H9 (cell line): Measurements from ENCODE around the gene OR2A1. TPM values are rescaled to one million over a fixed set of nuclear protein-coding genes. Genes with fewer than 3 reads are reported as not detected.
"Not testable (repeated sequence)": the region's sequence is repeated elsewhere in the genome, so short reads cannot be mapped to it uniquely, and the experiment has no call there.

Experiments
- DNase-seq: peaks from one replicate; pipeline ENCODE4 v3.0.0-alpha.2; 2017
- H2AFZ ChIP-seq: one replicate; pipeline ENCODE4 v1.6.1; 2013; ENCODE audit warnings: mild to moderate bottlenecking, low read length, control low read depth, moderate library complexity
- H2AK5ac ChIP-seq: 2 replicates; pipeline ENCODE4 v1.6.1; 2013; ENCODE audit warnings: low read length, control low read depth, mixed read lengths; ENCODE audit not compliant: insufficient read length
- H2BK120ac ChIP-seq: one replicate; pipeline ENCODE4 v1.6.1; 2013; ENCODE audit warnings: low read depth, mild to moderate bottlenecking, low read length, control low read depth, inconsistent platforms; ENCODE audit not compliant: poor library complexity, severe bottlenecking
- H2BK12ac ChIP-seq: 2 replicates; pipeline ENCODE4 v1.6.1; 2013; ENCODE audit warnings: low read length, control low read depth, mixed read lengths, low read depth; ENCODE audit not compliant: insufficient read length
- H2BK15ac ChIP-seq: 2 replicates; pipeline ENCODE4 v1.6.1; 2013; ENCODE audit warnings: low read depth, low read length, control low read depth
- H2BK20ac ChIP-seq: one replicate; pipeline ENCODE4 v1.6.1; 2013; ENCODE audit warnings: low read depth, mild to moderate bottlenecking, low read length, control low read depth, inconsistent platforms; ENCODE audit not compliant: poor library complexity, severe bottlenecking
- H2BK5ac ChIP-seq: 2 replicates; pipeline ENCODE4 v1.6.1; 2013; ENCODE audit warnings: low read length, control low read depth, mixed read lengths; ENCODE audit not compliant: insufficient read length
- H3K14ac ChIP-seq: 2 replicates; pipeline ENCODE4 v1.6.1; 2013; ENCODE audit warnings: low read length, control low read depth; ENCODE audit not compliant: insufficient read depth
- H3K18ac ChIP-seq: 2 replicates; pipeline ENCODE4 v1.6.1; 2013; ENCODE audit warnings: low read depth, mild to moderate bottlenecking, mixed read lengths, low read length, control low read depth; ENCODE audit not compliant: insufficient read length
- H3K23ac ChIP-seq: 2 replicates; pipeline ENCODE4 v1.6.1; 2013; ENCODE audit warnings: low read length, control low read depth, mixed read lengths, low read depth; ENCODE audit not compliant: insufficient read length
- H3K23me2 ChIP-seq: 2 replicates; pipeline ENCODE4 v1.6.1; 2013; ENCODE audit warnings: low read depth, mild to moderate bottlenecking, mixed read lengths, low read length, control low read depth; ENCODE audit not compliant: insufficient read length, poor library complexity, severe bottlenecking
- H3K27ac ChIP-seq: 2 replicates; pipeline ENCODE4 v1.5.1; 2013; ENCODE audit warnings: low read length, control low read depth, mixed read lengths, low read depth; ENCODE audit not compliant: insufficient read length
- H3K27me3 ChIP-seq: 2 replicates; pipeline ENCODE4 v1.6.1; 2013; ENCODE audit warnings: low read length, control low read depth, inconsistent platforms; ENCODE audit not compliant: insufficient read depth
- H3K4ac ChIP-seq: 2 replicates; pipeline ENCODE4 v1.6.1; 2013; ENCODE audit warnings: low read depth, mild to moderate bottlenecking, control low read depth, inconsistent platforms, low read length, moderate library complexity
- H3K4me1 ChIP-seq: 2 replicates; pipeline ENCODE4 v1.6.1; 2013; ENCODE audit warnings: low read length, control low read depth, inconsistent platforms; ENCODE audit not compliant: insufficient read depth
- H3K4me2 ChIP-seq: 2 replicates; pipeline ENCODE4 v1.6.1; 2013; ENCODE audit warnings: low read length, control low read depth, mixed read lengths; ENCODE audit not compliant: insufficient read length, insufficient read depth
- H3K56ac ChIP-seq: 2 replicates; pipeline ENCODE4 v1.6.1; 2013; ENCODE audit warnings: low read depth, mild to moderate bottlenecking, mixed read lengths, low read length, control low read depth; ENCODE audit not compliant: insufficient read length
- H3K79me1 ChIP-seq: 2 replicates; pipeline ENCODE4 v1.6.1; 2013; ENCODE audit warnings: low read depth, mild to moderate bottlenecking, moderate library complexity, low read length, control low read depth, inconsistent platforms; ENCODE audit not compliant: insufficient read depth, poor library complexity, severe bottlenecking
- H3K79me2 ChIP-seq: 2 replicates; pipeline ENCODE4 v1.6.1; 2013; ENCODE audit warnings: low read length, control low read depth, inconsistent platforms; ENCODE audit not compliant: insufficient read depth
- H3K9ac ChIP-seq: 2 replicates; pipeline ENCODE4 v1.6.1; 2013; ENCODE audit warnings: low read length, control low read depth, mixed read lengths; ENCODE audit not compliant: insufficient read length; ENCODE audit errors: extremely low read depth
- H3K9me3 ChIP-seq: one replicate; pipeline ENCODE4 v1.6.1; 2013; ENCODE audit warnings: low read depth, low read length, inconsistent platforms; ENCODE audit not compliant: control insufficient read depth
- H3T11ph ChIP-seq: one replicate; pipeline ENCODE4 v1.6.1; 2013; ENCODE audit warnings: mild to moderate bottlenecking, low read length, control low read depth, inconsistent platforms
- H4K20me1 ChIP-seq: one replicate; pipeline ENCODE4 v1.6.1; 2013; ENCODE audit not compliant: control insufficient read depth, insufficient read length, insufficient read depth
- H4K5ac ChIP-seq: 2 replicates; pipeline ENCODE4 v1.6.1; 2013; ENCODE audit warnings: low read depth, mild to moderate bottlenecking, mixed read lengths, low read length, control low read depth; ENCODE audit not compliant: insufficient read length
- H4K8ac ChIP-seq: replicated peaks from 2 replicates; pipeline ENCODE4 v1.6.1; 2013; ENCODE audit warnings: low read length, control low read depth, mixed read lengths, low read depth; ENCODE audit not compliant: insufficient read length
- H4K91ac ChIP-seq: 2 replicates; pipeline ENCODE4 v1.6.1; 2013; ENCODE audit warnings: low read depth, mild to moderate bottlenecking, moderate library complexity, mixed read lengths, low read length, control low read depth; ENCODE audit not compliant: insufficient read length
- H3K27ac Mint-ChIP-seq, 3 experiments: 2 replicates in 2 of 3; 3 replicates in 1 of 3; pipeline ENCODE4 v1.8.0; 2020 to 2021; ENCODE audit warnings: mixed read lengths in 3 of 3, mild to moderate bottlenecking in 1 of 3, moderate library complexity in 1 of 3
- H3K27me3 Mint-ChIP-seq: 2 replicates; pipeline ENCODE4 v1.8.0; 2021; ENCODE audit warnings: low read depth, mild to moderate bottlenecking, moderate library complexity, mixed read lengths
- H3K36me3 Mint-ChIP-seq, 3 experiments: 2 replicates in 2 of 3; 3 replicates in 1 of 3; pipeline ENCODE4 v1.8.0; 2020 to 2021; ENCODE audit warnings: low read depth in 3 of 3, mixed read lengths in 3 of 3; ENCODE audit not compliant: insufficient read depth in 1 of 3
- H3K4me1 Mint-ChIP-seq, 2 experiments: 2 replicates each; pipeline ENCODE4 v1.8.0; 2020; ENCODE audit warnings: mixed read lengths in 2 of 2
- H3K4me3 Mint-ChIP-seq, 2 experiments: 2 replicates in 1 of 2; 3 replicates in 1 of 2; pipeline ENCODE4 v1.8.0; 2020 to 2021; ENCODE audit warnings: mild to moderate bottlenecking in 2 of 2, mixed read lengths in 2 of 2, moderate library complexity in 1 of 2
- H3K9me3 Mint-ChIP-seq, 2 experiments: 2 replicates in 1 of 2; 3 replicates in 1 of 2; pipeline ENCODE4 v1.8.0; 2020; ENCODE audit warnings: mild to moderate bottlenecking in 2 of 2, mixed read lengths in 2 of 2, moderate library complexity in 1 of 2
- WGBS: extraction: QIAGEN DNeasy Blood & Tissue Kit; methylation state at CpG from one replicate; pipeline ENCODE4 v1.1.7; 2013; ENCODE audit warnings: missing lambda C conversion rate, low lambda C conversion rate, mixed read lengths; ENCODE audit not compliant: insufficient read length; ENCODE audit errors: extremely low coverage; 5-methylcytosine and 5-hydroxymethylcytosine counted together
- total RNA-seq: library from RNA; stranded (reverse); gene quantifications from 2 replicates; pipeline ENCODE4 v1.2.1, GENCODE V29; 2021

OR2A1 gene
- total RNA-seq, 1 experiment from 2014 or later = not detected

DNA sequence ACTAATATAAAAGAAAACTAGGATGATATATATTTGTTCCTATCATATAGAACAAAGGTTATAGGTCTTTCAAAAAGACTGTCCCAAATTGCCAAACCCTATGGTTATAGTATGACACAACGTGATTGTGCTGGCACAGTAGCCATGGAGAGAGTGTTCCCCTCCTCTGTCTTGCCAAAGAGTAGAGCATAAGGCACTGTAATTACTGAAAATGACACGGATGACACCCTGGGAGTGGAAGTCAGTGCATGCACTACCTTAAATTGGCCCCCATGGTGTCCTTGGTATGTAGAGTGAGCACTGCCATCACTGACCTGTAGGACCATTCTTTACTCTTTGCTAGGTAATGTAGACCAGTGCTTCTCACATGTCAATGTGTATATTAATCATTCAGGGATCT, 7.1 kb upstream of the OR2A1 start:
- not testable (repeated sequence) for H3K9me3 Mint-ChIP-seq, H2AFZ ChIP-seq, H4K5ac ChIP-seq, DNase-seq, H2BK5ac ChIP-seq, H3K9me3 ChIP-seq, H4K20me1 ChIP-seq, H3K27me3 Mint-ChIP-seq, H3K23ac ChIP-seq, H3K4me2 ChIP-seq, H2AK5ac ChIP-seq, H3K79me1 ChIP-seq, H3K4me1 ChIP-seq, H2BK120ac ChIP-seq, H2BK15ac ChIP-seq, H3K79me2 ChIP-seq, H3K23me2 ChIP-seq, H2BK20ac ChIP-seq, H3K14ac ChIP-seq, H3K27ac ChIP-seq, H3K4ac ChIP-seq, H3K9ac ChIP-seq, H4K8ac ChIP-seq, H3T11ph ChIP-seq, H4K91ac ChIP-seq, H3K18ac ChIP-seq, H3K27me3 ChIP-seq, H3K4me1 Mint-ChIP-seq, H3K36me3 Mint-ChIP-seq, H3K4me3 Mint-ChIP-seq, H2BK12ac ChIP-seq, H3K27ac Mint-ChIP-seq, H3K56ac ChIP-seq
- no CpG with 5 or more reads among the region's 2 CpGs for WGBS

DNA sequence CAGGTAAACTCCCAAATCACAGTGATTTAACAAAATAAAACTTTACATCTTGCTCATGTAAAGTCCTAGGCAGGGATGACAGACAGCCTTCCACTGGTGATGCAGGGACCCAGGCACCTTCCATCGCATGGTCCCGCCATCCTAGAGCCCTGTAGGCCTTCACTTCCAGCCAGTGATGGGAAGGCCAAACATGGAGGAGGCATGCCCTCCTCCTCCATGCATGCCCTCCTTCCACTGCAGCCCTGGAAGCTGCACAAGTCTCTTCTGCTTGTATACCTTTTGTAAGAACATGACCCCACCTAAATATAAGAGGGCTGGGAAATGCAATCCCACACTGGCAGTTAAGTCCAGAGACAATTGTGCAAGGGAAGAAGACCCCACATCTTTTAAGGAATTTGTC, 2.5 kb upstream of the OR2A1 start:
- not testable (repeated sequence) for H3K4me2 ChIP-seq, H3K27ac ChIP-seq, H4K20me1 ChIP-seq, H3K23ac ChIP-seq, H3K36me3 Mint-ChIP-seq, H3K9me3 Mint-ChIP-seq, DNase-seq, H3K4me1 Mint-ChIP-seq, H3K9me3 ChIP-seq, H3K27me3 ChIP-seq, H2BK15ac ChIP-seq, H3K9ac ChIP-seq, H2AFZ ChIP-seq, H3K79me1 ChIP-seq, H3K4me3 Mint-ChIP-seq, H2BK20ac ChIP-seq, H3K4ac ChIP-seq, H3K18ac ChIP-seq, H4K91ac ChIP-seq, H3K79me2 ChIP-seq, H3K27me3 Mint-ChIP-seq, H3K27ac Mint-ChIP-seq, H3K56ac ChIP-seq, H2BK12ac ChIP-seq, H2AK5ac ChIP-seq, H3K14ac ChIP-seq, H2BK5ac ChIP-seq, H3T11ph ChIP-seq, H3K23me2 ChIP-seq, H4K5ac ChIP-seq, H2BK120ac ChIP-seq, H3K4me1 ChIP-seq, H4K8ac ChIP-seq
- WGBS = no CpG with 5 or more reads among the region's 2 CpGs
